ENCODE data around the gene KIAA0232.

KIAA0232 gene

DNA sequence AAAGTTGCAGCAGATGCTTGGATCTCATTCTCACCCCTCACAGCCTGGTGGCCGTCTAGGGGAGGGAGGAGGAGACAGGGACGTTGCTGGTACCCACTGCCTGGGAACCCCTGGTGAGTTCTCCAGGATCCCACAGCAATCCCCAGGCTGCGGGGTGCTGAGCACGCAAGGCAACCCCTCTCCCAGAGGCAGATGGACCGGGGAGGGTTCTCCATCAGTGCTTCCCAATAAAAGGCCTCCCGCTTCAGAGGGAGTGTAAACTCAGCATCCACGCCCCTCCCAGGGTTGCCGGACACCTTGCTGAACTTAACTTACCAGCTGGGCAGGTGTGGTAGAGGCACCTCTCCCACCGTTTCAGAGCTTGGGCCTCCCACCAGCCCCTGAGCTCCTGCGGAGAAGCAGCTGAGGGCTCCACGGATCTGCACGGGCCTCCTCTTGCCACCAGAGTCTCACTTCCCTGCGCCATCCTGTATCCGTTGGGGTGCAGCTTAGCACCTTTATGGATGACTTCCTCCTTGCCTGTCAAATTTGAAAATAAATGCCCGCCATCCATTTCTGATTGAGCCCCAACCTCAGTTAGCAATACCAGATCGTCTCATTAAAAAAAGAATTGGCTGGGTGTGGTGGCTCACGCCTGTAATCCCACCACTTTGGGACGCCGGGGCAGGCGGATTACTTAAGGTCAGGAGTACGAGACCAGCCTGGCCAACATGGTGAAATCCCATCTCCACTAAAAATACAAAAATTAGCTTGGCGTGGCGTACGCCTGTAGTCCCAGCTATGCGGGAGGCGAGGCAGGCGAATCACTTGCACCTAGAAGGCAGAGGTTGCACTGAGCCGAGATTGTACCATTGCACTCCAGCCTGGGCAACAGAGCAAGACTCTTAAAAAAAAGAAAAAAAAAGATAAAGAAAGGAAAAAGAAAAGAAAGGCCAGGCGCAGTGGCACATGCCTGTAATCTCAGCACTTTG, 112.3 kb downstream of the KIAA0232 start:
- Histone ChIP-seq H3K36me3 (ENCODE audit: control insufficient read depth, insufficient read depth, low read length) (no peaks in the 10 kb centered on the region), H3K79me2 (no peaks in the 10 kb centered on the region), H3K27me3 (ENCODE audit: control insufficient read depth, insufficient read depth, low read length) (no peaks in the 10 kb centered on the region), H3K4me2 (ENCODE audit: low read length) (no peak overlapping the region), H3K4me3 (ENCODE audit: low read depth, low read length) (no peak overlapping the region), H3K4me1 (no peaks in the 10 kb centered on the region), H3K27ac (no peak overlapping the region), H2AFZ (no peak overlapping the region), H3K9me3 (ENCODE audit: control insufficient read depth, low read length) (no peaks in the 10 kb centered on the region), H3K9ac (no peak overlapping the region)
- TF ChIP-seq, protein P1, sequence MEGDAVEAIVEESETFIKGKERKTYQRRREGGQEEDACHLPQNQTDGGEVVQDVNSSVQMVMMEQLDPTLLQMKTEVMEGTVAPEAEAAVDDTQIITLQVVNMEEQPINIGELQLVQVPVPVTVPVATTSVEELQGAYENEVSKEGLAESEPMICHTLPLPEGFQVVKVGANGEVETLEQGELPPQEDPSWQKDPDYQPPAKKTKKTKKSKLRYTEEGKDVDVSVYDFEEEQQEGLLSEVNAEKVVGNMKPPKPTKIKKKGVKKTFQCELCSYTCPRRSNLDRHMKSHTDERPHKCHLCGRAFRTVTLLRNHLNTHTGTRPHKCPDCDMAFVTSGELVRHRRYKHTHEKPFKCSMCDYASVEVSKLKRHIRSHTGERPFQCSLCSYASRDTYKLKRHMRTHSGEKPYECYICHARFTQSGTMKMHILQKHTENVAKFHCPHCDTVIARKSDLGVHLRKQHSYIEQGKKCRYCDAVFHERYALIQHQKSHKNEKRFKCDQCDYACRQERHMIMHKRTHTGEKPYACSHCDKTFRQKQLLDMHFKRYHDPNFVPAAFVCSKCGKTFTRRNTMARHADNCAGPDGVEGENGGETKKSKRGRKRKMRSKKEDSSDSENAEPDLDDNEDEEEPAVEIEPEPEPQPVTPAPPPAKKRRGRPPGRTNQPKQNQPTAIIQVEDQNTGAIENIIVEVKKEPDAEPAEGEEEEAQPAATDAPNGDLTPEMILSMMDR (IDR thresholded peaks at IDR 0.05), result no peak

DNA sequence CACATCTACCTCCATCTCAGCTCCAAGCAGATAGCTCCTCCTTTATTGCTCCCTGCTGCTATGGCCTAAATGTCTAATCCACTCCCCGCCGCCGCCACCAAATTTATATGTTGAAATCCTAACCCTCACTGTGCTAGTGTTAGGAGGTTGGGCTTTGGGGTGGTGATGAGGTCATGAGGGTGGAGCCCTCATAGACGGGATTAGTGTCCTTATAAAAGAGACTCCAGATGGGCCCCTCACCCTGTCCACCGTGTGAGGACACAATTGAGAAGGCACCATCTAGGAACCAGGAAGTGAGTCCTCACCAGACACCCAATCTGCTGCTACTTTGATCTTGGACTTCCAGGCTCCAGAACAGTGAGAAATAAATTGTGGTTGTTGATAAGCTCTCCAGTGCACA, 113.5 kb downstream of the KIAA0232 start:
- H3K4me2 ChIP-seq (ENCODE audit: low read length), result no peak overlapping the region
- H3K4me3 ChIP-seq (ENCODE audit: low read depth, low read length), result no peak overlapping the region
- no peak overlapping the region for H2AFZ ChIP-seq
- no peaks in the 10 kb centered on the region for H3K36me3 ChIP-seq (ENCODE audit: control insufficient read depth, insufficient read depth, low read length)
- H3K4me1 ChIP-seq, result no peaks in the 10 kb centered on the region
- H3K79me2 ChIP-seq, result no peaks in the 10 kb centered on the region
- H3K27ac ChIP-seq, result no peak overlapping the region
- TF ChIP-seq, protein P1 (IDR thresholded peaks at IDR 0.05), result no peak
- no peak overlapping the region for H3K9ac ChIP-seq
- H3K27me3 ChIP-seq (ENCODE audit: control insufficient read depth, insufficient read depth, low read length), result no peaks in the 10 kb centered on the region
- no peaks in the 10 kb centered on the region for H3K9me3 ChIP-seq (ENCODE audit: control insufficient read depth, low read length)

DNA sequence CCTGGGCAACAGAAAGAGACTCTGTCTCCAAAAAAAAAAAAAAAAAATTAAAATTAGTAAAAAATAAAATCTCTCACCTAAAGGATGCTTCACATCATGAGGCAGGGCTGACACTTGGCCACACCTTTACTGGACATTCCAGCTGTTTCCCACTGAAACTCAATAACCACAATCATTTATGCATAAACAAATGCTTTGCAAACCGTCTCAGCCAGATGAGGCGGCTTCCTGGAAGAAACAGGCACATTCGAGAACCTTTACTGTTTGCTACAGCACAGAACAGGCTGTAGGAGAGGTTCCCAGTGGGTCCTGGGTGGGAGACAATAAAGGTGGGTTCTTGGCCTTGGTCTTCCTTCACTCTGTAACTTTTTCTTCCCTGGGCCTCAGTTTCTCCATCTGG, 116.2 kb downstream of the KIAA0232 start:
- H3K79me2 ChIP-seq, result no peaks in the 10 kb centered on the region

DNA sequence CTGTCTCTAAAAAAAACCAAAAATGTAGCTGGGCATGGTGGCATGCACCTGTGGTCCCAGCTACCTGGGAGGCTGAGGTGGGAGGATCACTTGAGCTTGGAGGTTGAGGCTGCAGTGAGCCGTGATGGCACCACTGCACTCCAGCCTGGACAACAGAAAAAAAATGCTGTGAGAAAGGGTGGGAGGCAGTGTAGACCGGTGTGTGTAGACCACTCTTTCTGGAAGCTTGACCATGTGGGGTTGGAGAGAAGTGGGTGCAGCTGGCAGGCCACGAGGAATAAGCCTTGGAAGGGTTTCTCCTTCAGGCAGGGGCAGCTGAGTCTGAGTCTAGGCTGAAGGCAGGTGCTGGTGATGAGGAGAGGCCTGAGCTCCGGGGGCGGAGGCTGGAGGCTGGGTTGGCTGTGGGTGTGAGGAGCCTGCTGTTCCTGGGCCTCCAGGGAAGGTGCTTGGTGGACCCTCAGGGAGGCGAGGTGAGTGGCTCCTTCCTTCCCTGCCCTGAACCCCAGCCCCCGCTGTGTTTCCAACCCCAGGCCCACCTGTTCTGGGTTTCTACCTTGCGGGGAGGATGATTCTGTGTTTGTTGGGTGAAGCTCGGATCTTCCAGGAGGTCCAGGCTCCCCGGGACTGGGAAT, 117.8 kb downstream of the KIAA0232 start:
- Histone ChIP-seq H3K9me3 (ENCODE audit: control insufficient read depth, low read length) (no peaks in the 10 kb centered on the region), H3K27ac (no peak overlapping the region), H3K9ac (no peak overlapping the region), H2AFZ (no peak overlapping the region), H3K4me2 (ENCODE audit: low read length) (no peak overlapping the region), H3K4me3 (ENCODE audit: low read depth, low read length) (no peak overlapping the region), H3K79me2 (no peaks in the 10 kb centered on the region), H3K27me3 (ENCODE audit: control insufficient read depth, insufficient read depth, low read length) (no peaks in the 10 kb centered on the region), H3K4me1 (no peaks in the 10 kb centered on the region), H3K36me3 (ENCODE audit: control insufficient read depth, insufficient read depth, low read length) (no peaks in the 10 kb centered on the region)
- TF ChIP-seq, protein P1 (IDR thresholded peaks at IDR 0.05), result no peak

More for the DNA sequence above, 116.2 kb downstream of the KIAA0232 start:
- Histone ChIP-seq H3K4me2 (ENCODE audit: low read length) (no peak overlapping the region), H3K27me3 (ENCODE audit: control insufficient read depth, insufficient read depth, low read length) (no peaks in the 10 kb centered on the region), H2AFZ (no peak overlapping the region), H3K27ac (no peak overlapping the region), H3K4me1 (no peaks in the 10 kb centered on the region), H3K36me3 (ENCODE audit: control insufficient read depth, insufficient read depth, low read length) (no peaks in the 10 kb centered on the region), H3K9me3 (ENCODE audit: control insufficient read depth, low read length) (no peaks in the 10 kb centered on the region), H3K4me3 (ENCODE audit: low read depth, low read length) (no peak overlapping the region), H3K9ac (no peak overlapping the region)
- TF ChIP-seq, protein P1 (IDR thresholded peaks at IDR 0.05), result no peak

Measured in parathyroid adenoma (tissue), 2 donors.